Kidney (tissue), 14 donors: Measurements from ENCODE around the gene ZNF467. TPM values are rescaled to one million over a fixed set of nuclear protein-coding genes. Genes with fewer than 3 reads are reported as not detected.

Source experiments
- DNase-seq, 5 donors: peaks; one replicate each; pipeline ENCODE4 v3.0.0-alpha.2; 2013 to 2020
- FAIRE-seq: peaks from 2 replicates; lab custom pipeline; 2012; peaks lifted over from hg19 to GRCh38; lab: Jason Lieb, UNC
- H3K27ac ChIP-seq, 2 donors: one replicate each; pipeline ENCODE4 v1.7.0; 2013; ENCODE audit warnings: low read depth in 2 of 2, low read length in 2 of 2, inconsistent platforms in 1 of 2
- H3K27me3 ChIP-seq: one replicate; pipeline ENCODE4 v1.7.1; 2013; ENCODE audit warnings: low read length, inconsistent platforms; ENCODE audit not compliant: control insufficient read depth, insufficient read depth
- H3K36me3 ChIP-seq, 3 donors: one replicate each; pipeline versions ENCODE4 v1.7.0 to v1.7.1; 2013; ENCODE audit warnings: low read length in 3 of 3, control low read depth in 1 of 3, inconsistent platforms in 1 of 3; ENCODE audit not compliant: insufficient read depth in 3 of 3, control insufficient read depth in 2 of 3
- H3K4me1 ChIP-seq, 3 donors: one replicate each; pipeline versions ENCODE4 v1.7.0 to v1.7.1; 2013; ENCODE audit warnings: low read length in 3 of 3, inconsistent platforms in 1 of 3, low read depth in 1 of 3; ENCODE audit not compliant: control insufficient read depth in 2 of 3, insufficient read depth in 2 of 3
- H3K4me3 ChIP-seq, 3 donors: one replicate each; pipeline versions ENCODE4 v1.7.0 to v1.8.1; 2013; ENCODE audit warnings: low read length in 3 of 3, control low read depth in 1 of 3, inconsistent platforms in 1 of 3
- H3K9ac ChIP-seq, 3 donors: one replicate each; pipeline versions ENCODE4 v1.7.0 to v1.7.1; 2013; ENCODE audit warnings: low read length in 3 of 3, control low read depth in 1 of 3, inconsistent platforms in 1 of 3
- H3K9me3 ChIP-seq, 3 donors: one replicate each; pipeline versions ENCODE4 v1.7.0 to v1.7.1; 2013; ENCODE audit warnings: low read length in 3 of 3, control low read depth in 1 of 3, inconsistent platforms in 1 of 3; ENCODE audit not compliant: control insufficient read depth in 2 of 3, insufficient read depth in 1 of 3
- intact Hi-C: fragments of 100-400 bp; cut with DNase I; formaldehyde crosslinking; loops from one replicate; pipeline ENCODE4 v1.11.1; 2022
- polyA plus RNA-seq: library from polyadenylated mRNA; stranded (reverse); fragments of 350-450 nt; fragmentation: Illumina TruSeq; extraction: RNeasy Lipid Tissue Mini Kit (QIAGEN cat#74804); gene quantifications from one replicate; pipeline ENCODE4 v1.2.3, GENCODE V29; 2014; ENCODE audit warnings: low read depth, low replicate concordance; ENCODE audit not compliant: insufficient read depth
- total RNA-seq: library from RNA; stranded (reverse); fragmentation: NEBNext Ultra II Directional; extraction: Animal tissue kit (Norgen Biotek cat#: 25700); gene quantifications from one replicate; pipeline ENCODE4 v1.2.1, GENCODE V29; 2021
- TF ChIP-seq, protein P1 (sequence below): IDR thresholded peaks from 3 replicates; pipeline ENCODE4 v1.5.1; 2012; ENCODE audit warnings: mild to moderate bottlenecking, moderate library complexity, borderline replicate concordance; ENCODE audit not compliant: insufficient read depth; ENCODE audit errors: extremely low read depth
- donor health status: control.
- donor health status: control.
- donor health status: control.
- donor health status: control.
- donor health status: control.
- donor health status: DM: yes; HTN: yes; CAD: no.
- donor health status: Normal renal cell carcinoma (clear cell type).

The ZNF467 gene
- total and polyA plus RNA-seq, 2 donors from 2014 or later = 15.0 to 24.5 TPM

DNA sequence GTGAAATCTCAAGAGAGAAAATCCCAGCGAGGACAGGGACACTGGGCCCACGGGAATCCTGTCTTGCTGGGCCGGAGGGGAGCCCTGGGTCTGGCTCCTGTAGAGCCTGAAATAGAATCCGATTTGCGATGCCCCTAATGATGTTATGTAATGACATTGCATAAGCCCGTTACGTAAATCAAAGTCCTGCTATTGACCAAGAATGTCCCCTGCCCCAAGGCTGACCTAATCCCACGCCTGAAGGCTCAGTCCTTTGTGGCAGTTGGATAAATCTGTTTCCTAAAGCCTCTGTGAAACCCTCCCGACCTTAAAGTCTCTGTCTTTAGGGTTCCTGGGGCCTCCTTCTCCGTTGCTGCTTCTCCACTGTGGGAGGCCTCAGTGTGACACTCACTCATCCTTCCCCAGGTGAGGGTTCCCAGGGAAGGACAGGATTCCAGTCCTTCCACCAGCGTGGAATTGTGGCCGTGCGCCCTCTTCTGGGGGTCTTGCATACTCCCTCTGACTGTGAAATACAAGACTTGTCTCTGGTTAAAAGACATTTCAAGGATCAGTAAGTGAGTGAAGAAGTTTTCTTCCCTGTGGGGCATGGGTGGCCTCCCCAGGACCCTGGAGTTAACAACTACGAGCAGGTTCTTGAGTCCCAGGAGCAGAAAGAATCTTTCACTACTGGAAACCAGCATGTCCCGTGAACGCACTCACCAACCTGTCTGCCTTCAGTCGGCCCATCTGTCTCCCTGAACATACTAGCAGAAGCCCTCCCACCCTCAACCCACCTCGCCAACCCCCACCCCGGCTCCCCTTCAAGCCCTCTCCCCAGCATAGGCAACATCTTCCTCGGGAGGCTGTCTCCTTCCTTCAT lies 19.8 kb downstream of the ZNF467 start:
- Histone ChIP-seq H3K27ac (no peak overlapping the region), H3K9ac (no peak overlapping the region), H3K4me3 (no peak overlapping the region), H3K27me3 (no peaks in the 10 kb centered on the region), H3K4me1 (no peaks in the 10 kb centered on the region), H3K36me3 (no peaks in the 10 kb centered on the region), H3K9me3 (peaks cover 0 to 2% (median 0%) of the 10 kb centered on the region in 3 donors)
- TF ChIP-seq, protein P1, sequence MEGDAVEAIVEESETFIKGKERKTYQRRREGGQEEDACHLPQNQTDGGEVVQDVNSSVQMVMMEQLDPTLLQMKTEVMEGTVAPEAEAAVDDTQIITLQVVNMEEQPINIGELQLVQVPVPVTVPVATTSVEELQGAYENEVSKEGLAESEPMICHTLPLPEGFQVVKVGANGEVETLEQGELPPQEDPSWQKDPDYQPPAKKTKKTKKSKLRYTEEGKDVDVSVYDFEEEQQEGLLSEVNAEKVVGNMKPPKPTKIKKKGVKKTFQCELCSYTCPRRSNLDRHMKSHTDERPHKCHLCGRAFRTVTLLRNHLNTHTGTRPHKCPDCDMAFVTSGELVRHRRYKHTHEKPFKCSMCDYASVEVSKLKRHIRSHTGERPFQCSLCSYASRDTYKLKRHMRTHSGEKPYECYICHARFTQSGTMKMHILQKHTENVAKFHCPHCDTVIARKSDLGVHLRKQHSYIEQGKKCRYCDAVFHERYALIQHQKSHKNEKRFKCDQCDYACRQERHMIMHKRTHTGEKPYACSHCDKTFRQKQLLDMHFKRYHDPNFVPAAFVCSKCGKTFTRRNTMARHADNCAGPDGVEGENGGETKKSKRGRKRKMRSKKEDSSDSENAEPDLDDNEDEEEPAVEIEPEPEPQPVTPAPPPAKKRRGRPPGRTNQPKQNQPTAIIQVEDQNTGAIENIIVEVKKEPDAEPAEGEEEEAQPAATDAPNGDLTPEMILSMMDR = peak; percentile 55
- DNase-seq (peak in 4 of 5 donors; percentile 54 to 74 (median 66)), FAIRE-seq (no peak)
- intact Hi-C loops = no loop called here

DNA sequence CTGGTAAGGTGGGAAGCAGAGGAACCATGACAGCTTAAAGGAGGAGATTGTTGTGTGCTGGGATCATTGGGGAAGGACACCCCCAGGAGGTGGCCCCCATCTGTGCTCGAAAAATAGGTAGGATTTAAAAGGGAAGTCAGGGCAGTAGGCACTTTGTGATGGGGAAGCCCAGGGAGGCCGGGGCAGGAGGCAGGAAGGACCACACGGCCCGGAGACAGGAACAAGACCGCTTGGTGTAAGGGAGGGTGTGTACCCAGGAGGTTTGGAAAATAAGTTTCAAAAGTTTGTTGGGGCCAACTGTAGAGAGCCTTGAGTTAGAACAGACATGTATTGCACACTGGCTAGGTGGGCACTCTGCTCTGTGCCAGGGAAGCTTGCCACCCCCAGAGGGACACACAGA lies 20.7 kb downstream of the ZNF467 start:
- TF ChIP-seq, protein P1 = no peak
- intact Hi-C loops = no loop called here

DNA sequence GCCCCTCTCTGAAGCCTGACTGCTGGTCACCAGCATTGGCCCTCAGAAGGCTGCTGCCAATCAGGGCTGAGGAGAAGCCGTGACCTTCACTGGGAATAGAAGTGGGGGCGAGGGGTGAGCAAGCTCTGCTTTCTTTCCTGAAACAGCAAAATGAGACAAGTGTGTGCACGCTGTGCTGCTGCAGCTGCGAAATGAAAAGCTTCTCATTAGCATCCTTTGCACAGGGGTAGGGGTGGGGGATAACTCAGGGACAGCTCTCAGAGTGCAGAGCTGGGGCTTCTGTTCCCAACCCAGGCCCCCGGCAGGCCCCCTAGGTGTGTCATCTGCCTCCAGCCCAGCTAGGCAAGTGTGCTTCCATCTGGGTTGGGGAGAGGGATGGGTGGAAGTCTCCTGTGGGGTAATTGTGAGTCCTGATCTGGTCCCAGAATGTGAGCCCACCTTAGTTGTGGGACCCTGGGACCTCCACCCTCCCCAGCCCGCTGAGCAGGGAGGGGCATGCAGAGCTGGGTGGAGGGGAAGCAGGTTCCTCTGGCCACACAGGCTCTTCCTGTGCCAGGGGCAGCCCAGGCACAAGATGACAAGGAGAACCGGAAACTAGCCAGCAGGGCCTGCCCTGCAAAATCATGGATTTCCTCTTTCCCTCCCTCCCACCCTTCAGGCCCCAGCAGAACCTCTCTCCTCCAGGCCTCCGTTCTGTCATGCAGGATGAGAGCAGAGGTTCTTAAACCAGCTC lies 22.2 kb downstream of the ZNF467 start:
- FAIRE-seq = no peak
- peaks cover 0 to 2% (median 0%) of the 10 kb centered on the region in 3 donors for H3K9me3 ChIP-seq

More for the DNA sequence above, 20.7 kb downstream of the ZNF467 start:
- no peak overlapping the region for H3K27ac ChIP-seq
- no peak overlapping the region for H3K9ac ChIP-seq
- H3K4me1 ChIP-seq = no peaks in the 10 kb centered on the region
- H3K27me3 ChIP-seq = no peaks in the 10 kb centered on the region
- H3K36me3 ChIP-seq = no peaks in the 10 kb centered on the region
- DNase-seq (no peak), FAIRE-seq (no peak)
- peaks cover 0 to 2% (median 0%) of the 10 kb centered on the region in 3 donors for H3K9me3 ChIP-seq
- no peak overlapping the region for H3K4me3 ChIP-seq

More for the DNA sequence above, 22.2 kb downstream of the ZNF467 start:
- H3K4me1 ChIP-seq = no peaks in the 10 kb centered on the region
- H3K27ac ChIP-seq = no peak overlapping the region
- no peaks in the 10 kb centered on the region for H3K36me3 ChIP-seq
- H3K4me3 ChIP-seq = no peak overlapping the region
- no peak overlapping the region for H3K9ac ChIP-seq
- DNase-seq = no peak
- intact Hi-C loops = no loop called here
- TF ChIP-seq, protein P1 = no peak
- no peaks in the 10 kb centered on the region for H3K27me3 ChIP-seq
